Activated naive CD8-positive, alpha-beta T cell treated with anti-CD3 and anti-CD28 coated beads, Interleukin-2, amount 10 ng/mL, durations not matched to agents 7 days and 5 days (primary cell): ENCODE measurements around the gene CKB. TPM values are rescaled to one million over a fixed set of nuclear protein-coding genes. Genes with fewer than 3 reads are reported as not detected.

Experiments used
- ATAC-seq: fragments of 150-1000 bp; cut with Tn5 transposase; one replicate; pipeline ENCODE4 v1.10.0; 2021; ENCODE audit warnings: low read depth, moderate library complexity
- POLR2A ChIA-PET: fragments of 350-600 bp; sonication (Branson Sonifier 250); formaldehyde crosslinking; loops from one replicate; lab custom pipeline; 2021; ENCODE audit warnings: antibody characterized with exemption; lab: Charles Lee
- DNase-seq: peaks from one replicate; pipeline ENCODE4 v3.0.0; 2021
- H3K27ac Mint-ChIP-seq: one replicate; pipeline ENCODE4 v1.8.0; 2022; ENCODE audit warnings: mild to moderate bottlenecking, mixed read lengths
- H3K27me3 Mint-ChIP-seq: one replicate; pipeline ENCODE4 v1.8.0; 2022; ENCODE audit warnings: mild to moderate bottlenecking, moderate library complexity, mixed read lengths
- H3K36me3 Mint-ChIP-seq: one replicate; pipeline ENCODE4 v1.8.0; 2021; ENCODE audit warnings: mild to moderate bottlenecking, mixed read lengths
- H3K4me1 Mint-ChIP-seq: one replicate; pipeline ENCODE4 v1.8.0; 2021; ENCODE audit warnings: mixed read lengths
- H3K4me3 Mint-ChIP-seq: one replicate; pipeline ENCODE4 v1.8.0; 2022; ENCODE audit warnings: mild to moderate bottlenecking, moderate library complexity, mixed read lengths
- H3K9me3 Mint-ChIP-seq: one replicate; pipeline ENCODE4 v1.8.0; 2021; ENCODE audit warnings: mixed read lengths
- total RNA-seq, 2 experiments: library from RNA; stranded (reverse); gene quantifications; one replicate each; pipeline ENCODE4 v1.2.3, GENCODE V29; 2021

CKB gene
- total RNA-seq: 1 to 10 TPM; 4.3 to 4.4 TPM

- Mint-ChIP-seq H3K27me3 (peaks cover 18% of the 10 kb centered on the region), H3K27ac (no peak within 1 kb of the TSS), H3K4me1 (peaks cover 18% of the 10 kb centered on the region), H3K36me3 (no peaks in the 10 kb centered on the region), H3K9me3 (no peaks in the 10 kb centered on the region), H3K4me3 (peak within 1 kb of the TSS; percentile 40)
- no peak for DNase-seq
- POLR2A ChIA-PET: no interaction called here
- no peak for ATAC-seq
Observed at GRCh38 chr14:103522649-103523574, at the start of gene CKB. CKB (minus strand) TSS chr14:103522830; CDS start chr14:103522493, 337 bp downstream.

GRCh38 chr14:103569408-103569807, 46.8 kb upstream of the CKB start:
- Mint-ChIP-seq H3K27me3 (no peaks in the 10 kb centered on the region), H3K9me3 (no peaks in the 10 kb centered on the region), H3K36me3 (peaks cover under 1% of the 10 kb centered on the region), H3K4me1 (peaks cover 9% of the 10 kb centered on the region), H3K27ac (no peak overlapping the region), H3K4me3 (no peak overlapping the region)
- ATAC-seq (no peak), DNase-seq (no peak)
- POLR2A ChIA-PET: no interaction called here

GRCh38 chr14:103568952-103569351, 46.3 kb upstream of the CKB start:
- H3K27ac Mint-ChIP-seq: no peak overlapping the region
- H3K36me3 Mint-ChIP-seq: no peaks in the 10 kb centered on the region
- ATAC-seq: no peak
- H3K4me1 Mint-ChIP-seq: peaks cover 12% of the 10 kb centered on the region
- no peak overlapping the region for H3K4me3 Mint-ChIP-seq
- POLR2A ChIA-PET: no interaction called here
- H3K27me3 Mint-ChIP-seq: no peaks in the 10 kb centered on the region
- DNase-seq: no peak
- H3K9me3 Mint-ChIP-seq: no peaks in the 10 kb centered on the region

GRCh38 chr14:103563844-103564505, 41.3 kb upstream of the CKB start:
- Mint-ChIP-seq H3K4me1 (peaks cover 39% of the 10 kb centered on the region), H3K27me3 (no peaks in the 10 kb centered on the region), H3K27ac (no peak overlapping the region), H3K36me3 (peaks cover 2% of the 10 kb centered on the region), H3K9me3 (no peaks in the 10 kb centered on the region), H3K4me3 (peak overlapping the region; percentile 94)
- ATAC-seq (no peak), DNase-seq (no peak)
- POLR2A ChIA-PET: interaction anchor here (0.6 to 1.2 kb wide), 6 partner anchors 10 to 1141 kb away, joined by 3 to 8 read pairs (median 5); partner anchors contain the start of gene ZFYVE21

- POLR2A ChIA-PET: no interaction called here
- peaks cover 2% of the 10 kb centered on the region for H3K36me3 Mint-ChIP-seq
- DNase-seq (no peak), ATAC-seq (no peak)
- no peaks in the 10 kb centered on the region for H3K9me3 Mint-ChIP-seq
- H3K27ac Mint-ChIP-seq: peak overlapping the region; percentile 84
- peak overlapping the region; percentile 94 for H3K4me3 Mint-ChIP-seq
- H3K4me1 Mint-ChIP-seq: peaks cover 39% of the 10 kb centered on the region
- H3K27me3 Mint-ChIP-seq: no peaks in the 10 kb centered on the region
Observed at GRCh38 chr14:103563226-103563620, 40.6 kb upstream of the CKB start.

GRCh38 chr14:103562429-103563225, 40.0 kb upstream of the CKB start, which contains the start of the genes BAG5 and COA8:
BAG5 (minus strand) TSS chr14:103562657; CDS start chr14:103561164, 1,493 bp downstream.
COA8 (plus strand) TSS chr14:103562960; CDS start chr14:103563002, 42 bp downstream.
- no peaks in the 10 kb centered on the region for H3K27me3 Mint-ChIP-seq
- POLR2A ChIA-PET: interaction anchor here (0.9 to 2.3 kb wide), 7 partner anchors 9 to 153 kb away, joined by 3 to 10 read pairs (median 6); partner anchors contain the start of genes KLC1, XRCC3 and ZFYVE21
- H3K4me1 Mint-ChIP-seq: peaks cover 43% of the 10 kb centered on the region
- peaks cover 2% of the 10 kb centered on the region for H3K36me3 Mint-ChIP-seq
- ATAC-seq (peak; percentile 78), DNase-seq (peak; percentile 94)
- peak within 1 kb of the TSS; percentile 94 for H3K4me3 Mint-ChIP-seq
- H3K27ac Mint-ChIP-seq: peak within 1 kb of the TSS; percentile 86
- no peaks in the 10 kb centered on the region for H3K9me3 Mint-ChIP-seq

GRCh38 chr14:103562179-103562428, 39.5 kb upstream of the CKB start:
- Mint-ChIP-seq H3K4me1 (peaks cover 44% of the 10 kb centered on the region), H3K27me3 (no peaks in the 10 kb centered on the region), H3K36me3 (peaks cover 2% of the 10 kb centered on the region), H3K4me3 (peak overlapping the region; percentile 91), H3K27ac (peak overlapping the region; percentile 86), H3K9me3 (no peaks in the 10 kb centered on the region)
- ATAC-seq: peak; percentile 45
- POLR2A ChIA-PET: interaction anchor here (0.8 to 2.3 kb wide), 9 partner anchors 9 to 228 kb away, joined by 3 to 10 read pairs (median 6); partner anchors contain the start of genes EIF5, KLC1, XRCC3 and ZFYVE21
- DNase-seq: no peak

- peaks cover 2% of the 10 kb centered on the region for H3K36me3 Mint-ChIP-seq
- no peaks in the 10 kb centered on the region for H3K27me3 Mint-ChIP-seq
- H3K27ac Mint-ChIP-seq: peak overlapping the region; percentile 86
- H3K4me1 Mint-ChIP-seq: peaks cover 43% of the 10 kb centered on the region
- no peaks in the 10 kb centered on the region for H3K9me3 Mint-ChIP-seq
- DNase-seq (no peak), ATAC-seq (peak; percentile 51)
- H3K4me3 Mint-ChIP-seq: peak overlapping the region; percentile 91
- POLR2A ChIA-PET: interaction anchor here (0.6 to 2.3 kb wide), 10 partner anchors 10 to 228 kb away, joined by 3 to 10 read pairs (median 6); partner anchors contain the start of genes EIF5, KLC1, XRCC3 and ZFYVE21
Observed at GRCh38 chr14:103561381-103562178, 39.0 kb upstream of the CKB start.

GRCh38 chr14:103560691-103561090, 38.1 kb upstream of the CKB start:
- no peak for DNase-seq
- ATAC-seq: no peak
- H3K36me3 Mint-ChIP-seq: peaks cover 2% of the 10 kb centered on the region
- no peaks in the 10 kb centered on the region for H3K9me3 Mint-ChIP-seq
- peaks cover 38% of the 10 kb centered on the region for H3K4me1 Mint-ChIP-seq
- POLR2A ChIA-PET: interaction anchor here (0.6 to 2.3 kb wide), 4 partner anchors 42 to 227 kb away, joined by 3 to 6 read pairs (median 6); partner anchors contain the start of genes EIF5, XRCC3 and ZFYVE21
- peak overlapping the region; percentile 5 for H3K27ac Mint-ChIP-seq
- no peaks in the 10 kb centered on the region for H3K27me3 Mint-ChIP-seq
- H3K4me3 Mint-ChIP-seq: peak overlapping the region; percentile 91

- Mint-ChIP-seq H3K36me3 (peaks cover 4% of the 10 kb centered on the region), H3K9me3 (no peaks in the 10 kb centered on the region), H3K4me3 (no peak overlapping the region), H3K27ac (no peak overlapping the region), H3K27me3 (no peaks in the 10 kb centered on the region), H3K4me1 (peaks cover 37% of the 10 kb centered on the region)
- ATAC-seq (no peak), DNase-seq (no peak)
- POLR2A ChIA-PET: interaction anchor here (0.7 kb wide), 1 partner anchor 33 kb away, joined by 3 read pairs; no protein-coding TSS in a partner anchor
Observed at GRCh38 chr14:103559766-103560165, 37.1 kb upstream of the CKB start.

- no peak for ATAC-seq
- Mint-ChIP-seq H3K4me3 (no peak overlapping the region), H3K27me3 (no peaks in the 10 kb centered on the region), H3K9me3 (no peaks in the 10 kb centered on the region), H3K27ac (no peak overlapping the region), H3K36me3 (peaks cover 6% of the 10 kb centered on the region), H3K4me1 (peaks cover 28% of the 10 kb centered on the region)
- POLR2A ChIA-PET: no interaction called here
- DNase-seq: no peak
Observed at GRCh38 chr14:103558071-103558882, 35.6 kb upstream of the CKB start.
